ENCODE measurements around the gene DYRK4.

The DYRK4 gene

DNA sequence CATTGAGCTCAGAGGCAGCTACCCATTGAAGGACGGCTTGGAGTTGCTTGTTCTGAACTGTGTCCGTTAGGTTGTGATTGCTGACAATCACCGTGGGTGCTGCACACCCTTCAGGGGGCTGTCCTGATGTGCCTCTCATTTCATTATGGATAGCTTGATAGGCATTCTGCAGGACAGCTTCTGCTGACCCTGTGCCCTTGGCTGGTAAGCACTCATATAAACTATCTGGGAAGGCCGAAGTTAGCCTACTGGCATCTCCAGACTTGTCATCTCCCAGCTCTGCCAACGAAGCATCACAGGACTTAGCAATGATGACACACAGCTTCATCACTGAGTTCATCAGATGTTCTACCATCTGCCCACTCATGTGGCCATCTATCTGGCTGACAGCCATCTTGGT lies 64.5 kb downstream of the DYRK4 start:
- no peak for DNase-seq (ENCODE audit: low read depth in 2 of 2)

DNA sequence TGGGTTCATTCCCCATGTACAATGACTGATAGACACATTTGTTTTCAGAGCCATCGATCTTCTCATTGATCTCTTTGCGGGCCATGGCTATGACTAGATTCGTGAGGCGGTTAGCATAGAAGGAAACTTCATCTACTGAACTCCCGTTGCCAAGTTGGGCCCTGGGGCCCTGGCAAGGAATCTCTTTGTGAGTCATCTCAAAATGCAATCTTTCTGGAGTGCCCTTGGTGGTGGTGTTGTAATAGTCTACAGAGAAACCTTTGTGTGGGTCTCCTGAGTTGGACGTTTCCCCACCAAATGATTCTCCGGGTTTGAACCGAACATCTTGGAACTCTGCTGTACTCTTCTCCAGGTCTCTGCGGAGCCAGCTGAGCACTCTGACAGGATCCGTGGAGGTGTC lies 66.4 kb downstream of the DYRK4 start:
- DNase-seq (ENCODE audit: low read depth in 2 of 2) = no peak

DNA sequence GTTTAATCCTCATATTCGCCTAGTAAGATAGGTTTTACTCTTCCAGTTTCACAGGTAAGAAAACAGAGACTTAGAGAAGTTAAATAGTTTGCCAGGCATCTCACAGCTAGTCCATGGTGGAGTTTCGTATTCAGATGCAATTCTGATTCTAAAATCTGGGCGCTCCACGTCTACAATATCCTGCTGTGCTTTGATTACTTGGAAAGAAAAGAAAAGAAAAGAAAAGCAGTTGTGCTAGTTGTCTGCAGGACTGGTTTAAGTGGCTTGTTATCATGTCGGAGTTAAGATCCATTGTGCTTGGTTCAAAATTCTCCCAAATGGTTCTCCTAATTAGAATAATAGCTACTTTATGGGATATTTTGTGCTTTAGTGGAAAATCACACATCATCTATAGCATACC lies 68.3 kb downstream of the DYRK4 start:
- no peak for DNase-seq (ENCODE audit: low read depth in 2 of 2)

DNA sequence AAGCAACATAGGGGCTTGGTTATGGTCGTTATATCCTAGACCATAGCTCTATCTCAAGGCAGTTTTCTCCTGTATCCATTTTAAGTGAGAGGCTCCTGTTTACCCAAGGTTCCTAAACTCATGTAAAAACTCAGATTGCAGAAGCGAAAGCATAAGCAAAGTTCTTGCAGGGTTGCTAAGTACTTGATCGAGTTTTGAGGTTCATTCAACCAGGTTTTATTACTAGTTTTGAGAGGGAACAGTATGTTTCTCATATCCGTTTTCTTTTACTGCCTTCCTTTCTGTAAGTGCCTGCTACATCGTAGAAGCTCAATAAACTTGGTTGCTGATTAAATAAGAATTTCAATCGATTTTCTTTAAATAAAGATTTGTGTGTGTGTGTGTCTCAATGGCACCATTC lies 81.7 kb downstream of the DYRK4 start:
- DNase-seq (ENCODE audit: low read depth in 2 of 2) = no peak

DNA sequence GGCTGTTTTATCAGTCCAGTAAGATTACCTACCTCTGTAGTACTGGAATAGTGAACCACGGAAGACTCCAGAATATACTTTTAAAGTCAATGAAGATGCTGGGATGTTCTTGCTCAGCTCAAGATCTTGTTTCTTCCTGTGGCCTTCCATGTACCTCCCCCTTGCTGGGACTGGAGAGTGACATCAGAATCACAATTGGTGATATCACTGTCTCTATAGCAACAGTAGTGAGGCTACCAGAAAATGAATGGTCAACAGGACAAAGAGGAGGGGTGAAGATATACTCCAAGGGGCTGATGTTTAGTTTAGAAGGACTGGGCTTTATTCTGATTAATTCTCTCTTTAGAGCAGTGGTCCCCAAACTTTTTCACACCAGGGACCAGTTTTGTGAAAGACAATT lies 83.0 kb downstream of the DYRK4 start:
- DNase-seq (ENCODE audit: low read depth in 2 of 2) = no peak

DNA sequence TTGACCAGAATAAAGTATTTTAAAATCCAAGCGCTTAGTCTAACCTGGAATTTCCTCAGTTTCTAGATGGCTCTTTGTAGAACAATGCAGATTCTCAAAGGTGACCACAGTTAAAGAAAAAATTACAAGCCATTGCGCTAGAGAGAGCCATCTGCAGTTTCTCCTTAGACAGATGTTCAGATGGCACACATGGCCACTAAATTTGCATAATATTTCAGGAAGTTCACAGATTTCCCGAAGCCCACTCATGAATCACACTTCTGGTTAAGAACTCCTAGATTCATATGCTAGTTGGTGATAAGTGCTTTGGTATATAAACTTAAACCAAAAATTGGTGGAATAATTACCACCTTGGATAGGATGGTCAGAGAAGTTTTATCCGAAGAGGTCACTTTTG lies 86.1 kb downstream of the DYRK4 start:
- no peak for DNase-seq (ENCODE audit: low read depth in 2 of 2)

DNA sequence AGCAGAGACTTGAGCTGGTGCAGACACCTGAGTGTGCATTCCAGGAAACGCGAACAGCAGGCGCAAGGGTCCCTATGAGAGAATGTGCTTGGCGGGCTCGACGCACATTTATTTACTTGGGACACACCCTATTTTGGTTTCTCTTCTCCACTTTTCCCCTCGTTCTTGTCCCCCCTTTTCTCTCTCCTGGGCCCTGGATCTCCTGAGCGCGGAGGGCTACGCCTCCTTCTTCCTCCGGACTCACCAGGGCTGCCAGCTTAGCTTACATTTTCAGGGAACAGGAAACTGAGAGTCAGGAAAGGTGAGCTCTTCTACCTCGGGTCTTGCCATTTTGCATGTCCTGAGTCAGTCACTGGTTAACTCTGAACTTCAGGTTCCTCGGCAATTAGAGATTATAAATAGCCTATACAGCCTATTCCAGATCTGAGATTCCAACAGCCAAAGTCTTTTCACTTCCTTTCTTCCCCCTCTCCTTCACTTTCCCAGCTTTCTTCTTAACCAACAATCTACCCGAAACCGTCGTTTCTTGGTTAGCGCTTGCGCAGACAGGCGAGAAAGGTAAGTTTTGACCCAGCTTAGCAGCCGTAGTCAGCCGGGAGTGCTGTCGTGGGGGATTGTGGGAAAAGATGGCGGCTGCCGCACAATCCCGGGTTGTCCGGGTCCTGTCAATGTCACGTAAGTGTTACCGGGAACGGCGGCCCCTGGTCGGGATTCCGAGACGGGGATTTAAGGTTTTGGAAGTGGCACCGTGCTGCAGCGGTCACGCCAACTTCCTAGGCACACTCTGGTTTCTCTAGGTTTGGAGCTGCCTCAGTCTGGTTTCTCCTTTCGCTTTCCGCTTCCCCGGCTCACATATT lies 86.7 kb downstream of the DYRK4 start, which contains the start of the genes AKAP3 and NDUFA9:
Gene AKAP3 (minus strand): TSS at position 551 of the 857 bp plus-strand sequence. CDS start 10,855 bp downstream, outside the sequence.
Gene NDUFA9 (plus strand): TSS at position 614 of the 857 bp plus-strand sequence. CDS start 13 bp downstream, at position 627.
- peak; percentile 39 to 56 for DNase-seq (ENCODE audit: low read depth in 2 of 2)

DNA sequence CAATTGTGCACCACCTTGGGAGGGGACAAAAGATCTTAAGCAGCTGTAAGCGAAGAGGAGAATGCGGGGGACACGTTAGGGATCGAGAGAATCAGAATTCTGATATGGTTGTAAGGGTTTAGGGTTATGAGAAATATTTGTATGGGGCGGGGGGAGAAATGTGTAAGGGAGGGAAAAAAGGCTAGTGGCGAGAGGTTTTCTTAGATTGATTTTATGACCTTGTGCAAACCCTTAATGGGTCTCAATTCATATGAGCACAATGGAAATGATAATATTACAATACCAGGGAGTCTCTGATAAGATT lies 87.3 kb downstream of the DYRK4 start:
- no peak for DNase-seq (ENCODE audit: low read depth in 2 of 2)

DNA sequence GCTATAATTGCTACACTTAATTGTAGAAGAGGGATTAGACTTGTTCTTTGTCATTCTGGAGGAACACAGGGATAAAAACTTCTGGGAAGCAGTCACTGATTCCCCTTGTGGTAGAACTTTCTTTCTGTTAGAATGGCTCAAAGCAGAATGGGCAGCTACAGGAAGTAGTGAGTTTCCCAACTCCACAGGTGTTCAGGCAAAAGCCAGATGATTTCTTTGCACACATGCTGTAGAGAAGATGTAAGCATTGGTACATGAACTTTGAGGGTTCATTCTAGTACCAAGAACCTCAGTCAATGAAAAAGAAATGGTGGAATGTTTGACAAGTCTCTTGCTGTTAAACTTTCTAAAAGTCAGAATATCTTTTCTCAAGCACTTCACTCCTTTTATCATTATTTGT lies 91.2 kb downstream of the DYRK4 start:
- DNase-seq (ENCODE audit: low read depth in 2 of 2) = no peak

DNA sequence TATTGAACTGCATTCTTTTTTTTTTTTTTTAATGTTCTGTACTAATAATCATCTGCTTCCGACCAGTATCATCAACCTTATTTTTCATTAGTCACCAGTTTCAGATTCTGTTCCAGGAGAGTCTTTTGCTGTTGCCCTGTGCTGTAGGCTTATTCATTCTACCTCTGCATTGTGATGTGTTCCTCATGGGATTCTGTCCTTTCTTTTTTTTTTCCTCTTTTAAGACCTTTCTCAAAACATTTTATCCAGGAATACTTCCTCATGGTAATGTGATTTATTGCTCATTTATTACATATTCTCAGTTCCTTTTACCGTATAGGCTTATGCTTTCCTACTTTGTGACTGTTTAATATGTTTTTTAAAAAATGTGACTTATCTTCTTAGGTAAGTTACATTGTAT lies 91.7 kb downstream of the DYRK4 start:
- DNase-seq (ENCODE audit: low read depth in 2 of 2) = no peak

Data from stimulated activated CD8-positive, alpha-beta memory T cell treated with anti-CD3 and anti-CD28 coated beads, Interleukin-2, amount 100 ng/mL, for 1 hour (primary cell).